Testis (tissue), 5 donors: ENCODE results near the gene FCRLA. TPM values are rescaled to one million over a fixed set of nuclear protein-coding genes. Genes with fewer than 3 reads are reported as not detected.
"Not testable (repeated sequence)": the region's sequence is repeated elsewhere in the genome, so short reads cannot be mapped to it uniquely, and the experiment has no call there.

Source experiments
- DNase-seq: peaks from one replicate; pipeline ENCODE4 v3.0.0-alpha.2; 2019
- H3K27ac ChIP-seq, 2 donors: fragments of 200-600 bp; sonication (generic); one replicate each; pipeline ENCODE4 v1.5.1; 2019
- H3K27me3 ChIP-seq: fragments of 200-600 bp; sonication (generic); one replicate; pipeline ENCODE4 v1.5.1; 2019
- H3K36me3 ChIP-seq: fragments of 200-600 bp; sonication (generic); one replicate; pipeline ENCODE4 v1.5.1; 2017; ENCODE audit warnings: low read depth; ENCODE audit errors: missing control alignments
- H3K4me1 ChIP-seq: fragments of 200-600 bp; sonication (generic); one replicate; pipeline ENCODE4 v1.5.1; 2019
- H3K4me3 ChIP-seq, 2 donors: fragments of 200-600 bp; sonication (generic); one replicate each; pipeline ENCODE4 v1.5.1; 2017 to 2019
- H3K9me3 ChIP-seq: fragments of 200-600 bp; sonication (generic); one replicate; pipeline ENCODE4 v1.5.1; 2017
- CTCF ChIP-seq, 3 experiments: fragments of 450-650 bp in 2 of 3; fragments of 200-600 bp in 1 of 3; sonication (generic) in 1 of 3; IDR thresholded peaks; one replicate each; pipeline ENCODE4 v1.5.1; 2016 to 2019; ENCODE audit warnings: antibody characterized with exemption in 3 of 3, mild to moderate bottlenecking in 2 of 3, moderate library complexity in 1 of 3
- POLR2A ChIP-seq: fragments of 450-650 bp; IDR thresholded peaks from one replicate; pipeline ENCODE4 v1.6.1; 2017; ENCODE audit warnings: antibody characterized with exemption, mild to moderate bottlenecking, moderate library complexity
- WGBS, 2 donors: methylation state at CpG; one replicate each; pipeline ENCODE4 v1.1.5; 2018; 5-methylcytosine and 5-hydroxymethylcytosine counted together
- intact Hi-C: fragments of 100-400 bp; cut with DNase I; formaldehyde crosslinking; loops from one replicate; pipeline ENCODE4 v1.15.1; 2023; ENCODE audit warnings: low total_unique reads
- long read RNA-seq, 2 donors: transcript quantifications; one replicate each; lab custom pipeline, GENCODE V29; 2026
- polyA plus RNA-seq: library from polyadenylated mRNA; stranded (reverse); fragments of 350-450 nt; fragmentation: Illumina TruSeq; extraction: RNeasy Lipid Tissue Mini Kit (QIAGEN cat#74804); gene quantifications from one replicate; pipeline ENCODE4 v1.2.3, GENCODE V29; 2014; ENCODE audit warnings: low read depth, low replicate concordance; ENCODE audit not compliant: insufficient read depth
- total RNA-seq, 2 donors: library from RNA; depleted of rRNA; stranded (reverse); fragments of >200 nt; gene quantifications; one replicate each; pipeline ENCODE4 v1.2.3, GENCODE V29; 2016

The FCRLA gene
- total RNA-seq (not detected), polyA plus RNA-seq (0.50 TPM)
- long read RNA-seq, donor 1, partial matches to known transcripts: 0 of 1 reads
- long read RNA-seq, donor 1, other reads (novel, unspliced or antisense): 0 of 1 reads
- long read RNA-seq, donor 2: 0 reads

- Histone ChIP-seq H3K9me3 (no peaks in the 10 kb centered on the region), H3K4me1 (no peaks in the 10 kb centered on the region), H3K4me3 (no peak within 1 kb of the TSS), H3K27ac (no peak within 1 kb of the TSS), H3K27me3 (no peaks in the 10 kb centered on the region), H3K36me3 (no peaks in the 10 kb centered on the region)
- no peak for TF ChIP-seq CTCF (IDR thresholded peaks at IDR 0.05)
- TF ChIP-seq POLR2A: no peak
- DNase-seq: no peak
- intact Hi-C loops: no loop called here
- WGBS, 2 donors: 51 to 61% methylated on average over 4 of the region's 4 CpGs
Observed at GRCh38 chr1:161706482-161707347, at the start of gene FCRLA. FCRLA (plus strand) TSS chr1:161707229; CDS start chr1:161707265, 36 bp downstream.

GRCh38 chr1:161658524-161658923, 48.5 kb upstream of the FCRLA start:
- DNase-seq, H3K4me1 ChIP-seq, H3K9me3 ChIP-seq, intact Hi-C loops, H3K4me3 ChIP-seq, H3K27ac ChIP-seq, H3K27me3 ChIP-seq, H3K36me3 ChIP-seq: not testable (repeated sequence)

- H3K4me1 ChIP-seq, DNase-seq, H3K36me3 ChIP-seq, H3K9me3 ChIP-seq, intact Hi-C loops, H3K27me3 ChIP-seq, H3K27ac ChIP-seq, H3K4me3 ChIP-seq: not testable (repeated sequence)
- 77% methylated on average over 4 of the region's 9 CpGs; no CpG with 5 or more reads in 1 of the 2 donors for WGBS, 2 donors
Observed at GRCh38 chr1:161661660-161662311, 45.2 kb upstream of the FCRLA start.

GRCh38 chr1:161662684-161663339, 44.2 kb upstream of the FCRLA start, which contains the start of gene FCGR2B:
FCGR2B (plus strand) TSS chr1:161663143; CDS start chr1:161663242, 99 bp downstream.
- H3K4me1 ChIP-seq, intact Hi-C loops, DNase-seq, H3K9me3 ChIP-seq, H3K27ac ChIP-seq, H3K4me3 ChIP-seq, H3K27me3 ChIP-seq, H3K36me3 ChIP-seq: not testable (repeated sequence)
- WGBS, 2 donors: no CpG with 5 or more reads among the region's 4 CpGs

- no CpG with 5 or more reads among the region's 1 CpG for WGBS, 2 donors
- intact Hi-C loops, H3K27ac ChIP-seq, H3K27me3 ChIP-seq, H3K9me3 ChIP-seq, H3K36me3 ChIP-seq, DNase-seq, H3K4me1 ChIP-seq, H3K4me3 ChIP-seq: not testable (repeated sequence)
Observed at GRCh38 chr1:161663569-161663968, 43.5 kb upstream of the FCRLA start.

- H3K4me1 ChIP-seq, intact Hi-C loops, H3K27ac ChIP-seq, H3K36me3 ChIP-seq, DNase-seq, H3K9me3 ChIP-seq, H3K4me3 ChIP-seq, H3K27me3 ChIP-seq: not testable (repeated sequence)
- no CpG with 5 or more reads among the region's 4 CpGs for WGBS, 2 donors
Observed at GRCh38 chr1:161664689-161665088, 42.3 kb upstream of the FCRLA start.

- H3K27me3 ChIP-seq, H3K4me3 ChIP-seq, H3K36me3 ChIP-seq, H3K4me1 ChIP-seq, intact Hi-C loops, DNase-seq, H3K9me3 ChIP-seq, H3K27ac ChIP-seq: not testable (repeated sequence)
- 50 to 61% methylated on average over 9 of the region's 15 CpGs for WGBS, 2 donors
Observed at GRCh38 chr1:161671045-161672020, 35.7 kb upstream of the FCRLA start.

GRCh38 chr1:161673437-161673836, 33.6 kb upstream of the FCRLA start:
- H3K4me3 ChIP-seq, H3K9me3 ChIP-seq, intact Hi-C loops, H3K36me3 ChIP-seq, H3K4me1 ChIP-seq, H3K27ac ChIP-seq, H3K27me3 ChIP-seq, DNase-seq: not testable (repeated sequence)
- 98% methylated on average over 4 of the region's 7 CpGs; no CpG with 5 or more reads in 1 of the 2 donors for WGBS, 2 donors

- H3K27me3 ChIP-seq, H3K4me3 ChIP-seq, H3K4me1 ChIP-seq, H3K9me3 ChIP-seq, H3K36me3 ChIP-seq, H3K27ac ChIP-seq, DNase-seq, intact Hi-C loops: not testable (repeated sequence)
- WGBS, 2 donors: 93 to 100% methylated on average over 1 to 3 of the region's 3 CpGs
Observed at GRCh38 chr1:161674447-161674846, 32.6 kb upstream of the FCRLA start.
